ENCODE data around the gene ATP9B.

The ATP9B gene

DNA sequence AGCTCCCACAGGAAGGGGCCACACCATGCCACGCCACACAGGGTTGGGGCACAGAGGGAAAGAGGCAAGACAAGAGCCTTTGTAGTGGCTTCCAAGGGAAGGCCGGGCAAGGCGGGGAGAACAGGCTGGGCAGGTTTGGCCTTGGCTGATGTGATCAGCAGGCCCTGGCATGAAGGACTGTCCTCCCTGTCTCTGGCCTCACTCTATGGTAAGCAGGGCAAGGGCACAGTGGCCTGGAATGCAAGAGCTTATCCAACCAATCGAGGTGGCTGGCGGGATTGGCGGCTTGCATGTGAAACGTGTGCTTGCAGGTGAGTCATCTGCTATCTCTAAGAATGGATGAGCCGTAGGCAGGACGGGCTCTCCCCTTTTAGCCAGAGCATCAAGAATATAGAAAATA lies 6.4 kb upstream of the ATP9B start:
- TF ChIP-seq POLR2AphosphoS5 (IDR thresholded peaks at IDR 0.05; ENCODE audit: low read depth, low read length) (no peak), TAF1 (IDR thresholded peaks at IDR 0.05; ENCODE audit: borderline replicate concordance, insufficient read depth, low read length) (no peak), SIN3A (IDR thresholded peaks at IDR 0.05; ENCODE audit: borderline replicate concordance, insufficient read depth, low read length) (no peak), FOXP2 (optimal IDR thresholded peaks at IDR 0.05; ENCODE audit: borderline replicate concordance, extremely low read depth, extremely low read length, insufficient read depth) (no peak)
- TF ChIP-seq, protein P1, sequence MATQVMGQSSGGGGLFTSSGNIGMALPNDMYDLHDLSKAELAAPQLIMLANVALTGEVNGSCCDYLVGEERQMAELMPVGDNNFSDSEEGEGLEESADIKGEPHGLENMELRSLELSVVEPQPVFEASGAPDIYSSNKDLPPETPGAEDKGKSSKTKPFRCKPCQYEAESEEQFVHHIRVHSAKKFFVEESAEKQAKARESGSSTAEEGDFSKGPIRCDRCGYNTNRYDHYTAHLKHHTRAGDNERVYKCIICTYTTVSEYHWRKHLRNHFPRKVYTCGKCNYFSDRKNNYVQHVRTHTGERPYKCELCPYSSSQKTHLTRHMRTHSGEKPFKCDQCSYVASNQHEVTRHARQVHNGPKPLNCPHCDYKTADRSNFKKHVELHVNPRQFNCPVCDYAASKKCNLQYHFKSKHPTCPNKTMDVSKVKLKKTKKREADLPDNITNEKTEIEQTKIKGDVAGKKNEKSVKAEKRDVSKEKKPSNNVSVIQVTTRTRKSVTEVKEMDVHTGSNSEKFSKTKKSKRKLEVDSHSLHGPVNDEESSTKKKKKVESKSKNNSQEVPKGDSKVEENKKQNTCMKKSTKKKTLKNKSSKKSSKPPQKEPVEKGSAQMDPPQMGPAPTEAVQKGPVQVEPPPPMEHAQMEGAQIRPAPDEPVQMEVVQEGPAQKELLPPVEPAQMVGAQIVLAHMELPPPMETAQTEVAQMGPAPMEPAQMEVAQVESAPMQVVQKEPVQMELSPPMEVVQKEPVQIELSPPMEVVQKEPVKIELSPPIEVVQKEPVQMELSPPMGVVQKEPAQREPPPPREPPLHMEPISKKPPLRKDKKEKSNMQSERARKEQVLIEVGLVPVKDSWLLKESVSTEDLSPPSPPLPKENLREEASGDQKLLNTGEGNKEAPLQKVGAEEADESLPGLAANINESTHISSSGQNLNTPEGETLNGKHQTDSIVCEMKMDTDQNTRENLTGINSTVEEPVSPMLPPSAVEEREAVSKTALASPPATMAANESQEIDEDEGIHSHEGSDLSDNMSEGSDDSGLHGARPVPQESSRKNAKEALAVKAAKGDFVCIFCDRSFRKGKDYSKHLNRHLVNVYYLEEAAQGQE (IDR thresholded peaks at IDR 0.05; ENCODE audit: insufficient read depth in 1 of 2, low read depth in 2 of 2, low read length in 2 of 2): no peak

GRCh38 chr18:79064228-79064627 lies 5.0 kb upstream of the ATP9B start:
- TF ChIP-seq, protein P1 (IDR thresholded peaks at IDR 0.05; ENCODE audit: insufficient read depth in 1 of 2, low read depth in 2 of 2, low read length in 2 of 2): no peak
- TF ChIP-seq POLR2AphosphoS5 (IDR thresholded peaks at IDR 0.05; ENCODE audit: low read depth, low read length) (no peak), SIN3A (IDR thresholded peaks at IDR 0.05; ENCODE audit: borderline replicate concordance, insufficient read depth, low read length) (no peak), TAF1 (IDR thresholded peaks at IDR 0.05; ENCODE audit: borderline replicate concordance, insufficient read depth, low read length) (no peak), FOXP2 (optimal IDR thresholded peaks at IDR 0.05; ENCODE audit: borderline replicate concordance, extremely low read depth, extremely low read length, insufficient read depth) (no peak)

DNA sequence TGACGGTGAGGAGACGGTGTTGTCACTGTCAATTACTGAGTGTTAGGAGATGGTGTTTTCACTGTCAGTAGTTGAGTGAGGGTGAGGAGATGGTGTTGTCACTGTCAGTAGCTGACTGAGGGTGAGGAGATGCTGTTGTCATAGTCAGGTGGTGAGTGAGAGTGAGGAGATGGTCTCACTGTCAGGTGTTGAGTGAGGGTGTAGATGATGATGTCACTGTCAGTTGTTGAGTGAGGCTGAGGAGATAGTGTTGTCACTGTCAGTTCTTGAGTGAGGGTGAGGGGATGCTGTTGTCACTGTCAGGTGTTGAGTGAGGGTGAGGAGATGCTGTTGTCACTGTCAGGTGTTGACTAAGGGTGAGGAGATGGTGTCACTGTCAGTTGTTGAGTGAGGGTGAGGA lies 3.4 kb upstream of the ATP9B start:
- TF ChIP-seq, protein P1 (IDR thresholded peaks at IDR 0.05; ENCODE audit: insufficient read depth in 1 of 2, low read depth in 2 of 2, low read length in 2 of 2): no peak
- TF ChIP-seq FOXP2 (optimal IDR thresholded peaks at IDR 0.05; ENCODE audit: borderline replicate concordance, extremely low read depth, extremely low read length, insufficient read depth) (no peak), POLR2AphosphoS5 (IDR thresholded peaks at IDR 0.05; ENCODE audit: low read depth, low read length) (no peak), SIN3A (IDR thresholded peaks at IDR 0.05; ENCODE audit: borderline replicate concordance, insufficient read depth, low read length) (no peak), TAF1 (IDR thresholded peaks at IDR 0.05; ENCODE audit: borderline replicate concordance, insufficient read depth, low read length) (no peak)

DNA sequence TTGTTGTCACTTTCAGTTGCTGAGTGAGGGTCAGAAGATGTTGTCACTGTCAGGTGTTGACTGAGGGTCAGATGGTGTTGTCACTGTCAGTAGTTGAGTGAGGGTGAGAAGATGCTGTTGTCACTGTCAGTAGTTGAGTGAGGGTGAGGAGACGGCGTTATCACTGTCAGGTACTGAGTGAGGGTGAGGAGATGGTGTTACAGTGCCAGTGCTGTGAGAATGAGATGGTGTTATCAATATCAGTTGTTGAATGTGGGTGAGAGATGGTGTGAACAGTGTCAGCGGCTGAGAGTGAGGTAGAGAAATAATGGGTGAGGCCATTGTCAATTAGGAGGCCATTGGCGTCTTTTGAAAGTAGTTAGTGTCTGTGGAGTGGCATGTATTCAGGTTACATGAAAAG lies 1.6 kb upstream of the ATP9B start:
- TF ChIP-seq SIN3A (IDR thresholded peaks at IDR 0.05; ENCODE audit: borderline replicate concordance, insufficient read depth, low read length) (no peak), TAF1 (IDR thresholded peaks at IDR 0.05; ENCODE audit: borderline replicate concordance, insufficient read depth, low read length) (no peak), FOXP2 (optimal IDR thresholded peaks at IDR 0.05; ENCODE audit: borderline replicate concordance, extremely low read depth, extremely low read length, insufficient read depth) (no peak), POLR2AphosphoS5 (IDR thresholded peaks at IDR 0.05; ENCODE audit: low read depth, low read length) (no peak)
- TF ChIP-seq, protein P1 (IDR thresholded peaks at IDR 0.05; ENCODE audit: insufficient read depth in 1 of 2, low read depth in 2 of 2, low read length in 2 of 2): no peak
